GM08714 (cell line): Measurements from ENCODE around the gene LMCD1.
"Not testable (repeated sequence)": the region's sequence is repeated elsewhere in the genome, so short reads cannot be mapped to it uniquely, and the experiment has no call there.

Experiments
- H3K4me3 ChIP-seq: fragments of 200-500 bp; sonication (Bioruptor generic); 2 replicates; pipeline ENCODE4 v1.5.1; 2014; ENCODE audit warnings: mild to moderate bottlenecking, low read length, inconsistent platforms
- ZNF274 ChIP-seq: IDR thresholded peaks from 2 replicates; pipeline ENCODE4 v1.6.1; 2012; ENCODE audit warnings: mild to moderate bottlenecking, low read depth, low read length

Gene LMCD1

GRCh38 chr3:8579943-8580342, 78.3 kb downstream of the LMCD1 start:
- no peak overlapping the region for H3K4me3 ChIP-seq
- no peak for TF ChIP-seq ZNF274

DNA sequence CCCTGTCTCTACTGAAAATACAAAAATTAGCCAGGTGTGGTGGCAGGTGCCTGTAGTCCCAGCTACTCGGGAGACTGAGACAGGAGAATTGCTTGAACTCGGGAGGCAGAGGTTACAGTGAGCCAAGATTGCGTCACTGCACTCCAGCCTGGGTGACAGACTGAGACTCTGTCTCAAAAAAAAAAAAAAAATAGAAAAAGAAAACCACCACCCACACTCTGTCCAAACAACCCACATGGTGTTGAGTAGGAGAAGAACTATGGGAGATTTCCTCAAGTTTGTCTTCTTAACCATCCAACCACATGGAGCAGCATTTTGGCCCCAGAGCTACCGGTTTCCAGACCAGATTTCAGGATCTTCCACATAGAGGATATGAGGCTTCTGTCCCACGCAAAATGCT, 78.8 kb downstream of the LMCD1 start:
- not testable (repeated sequence) for H3K4me3 ChIP-seq

DNA sequence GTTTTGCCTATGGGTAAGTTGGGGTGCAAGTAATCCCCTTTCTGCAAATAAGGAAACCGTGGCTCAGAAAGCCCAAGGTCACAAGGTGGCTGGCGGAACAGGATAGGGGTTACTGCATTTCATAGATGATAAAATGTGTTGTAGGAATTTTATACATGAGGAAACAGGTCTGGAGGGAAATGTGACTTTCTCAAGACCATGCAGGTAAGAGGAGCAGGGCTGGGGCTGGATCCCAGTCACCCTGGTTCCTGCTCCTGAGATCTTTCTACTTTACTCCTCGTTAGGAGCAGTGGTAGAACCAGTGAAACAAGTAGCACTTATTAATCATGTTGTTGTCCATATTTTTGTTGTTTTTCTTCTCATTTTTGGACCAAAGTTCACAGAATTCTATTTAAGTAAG, 79.8 kb downstream of the LMCD1 start:
- TF ChIP-seq ZNF274, result no peak

DNA sequence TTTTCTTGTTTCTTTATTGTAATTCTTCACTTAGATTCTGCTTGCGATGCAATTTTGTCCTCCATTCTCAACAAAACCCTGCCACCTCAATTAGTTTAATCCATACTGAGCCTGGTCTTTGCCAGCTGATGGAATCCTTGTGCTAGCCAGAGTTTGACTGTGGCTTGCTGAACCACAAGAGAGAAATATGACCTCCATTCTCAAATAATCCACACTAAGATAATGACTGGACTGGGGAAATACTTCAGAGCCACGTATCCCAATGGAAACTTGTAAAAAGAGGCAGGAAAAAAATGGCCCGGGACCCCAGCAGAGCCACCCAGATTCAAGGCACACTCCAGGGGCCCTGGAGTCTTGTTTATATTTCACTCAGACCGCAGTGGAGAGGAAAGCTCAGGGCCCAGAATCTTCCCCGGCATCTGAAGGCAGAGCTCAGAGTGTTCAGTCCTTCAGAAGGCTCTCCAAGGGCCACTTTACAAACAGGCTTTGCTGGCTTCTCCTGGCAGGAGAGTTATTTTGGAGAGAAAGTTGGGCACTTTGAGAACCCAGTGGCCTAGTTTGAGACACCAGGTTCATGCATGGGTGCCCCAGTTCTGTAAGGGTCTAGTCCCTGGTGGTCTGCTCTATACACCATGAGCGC, 80.3 kb downstream of the LMCD1 start:
- H3K4me3 ChIP-seq, result no peak overlapping the region
- TF ChIP-seq ZNF274, result no peak

More for the DNA sequence above, 79.8 kb downstream of the LMCD1 start:
- no peak overlapping the region for H3K4me3 ChIP-seq

DNA sequence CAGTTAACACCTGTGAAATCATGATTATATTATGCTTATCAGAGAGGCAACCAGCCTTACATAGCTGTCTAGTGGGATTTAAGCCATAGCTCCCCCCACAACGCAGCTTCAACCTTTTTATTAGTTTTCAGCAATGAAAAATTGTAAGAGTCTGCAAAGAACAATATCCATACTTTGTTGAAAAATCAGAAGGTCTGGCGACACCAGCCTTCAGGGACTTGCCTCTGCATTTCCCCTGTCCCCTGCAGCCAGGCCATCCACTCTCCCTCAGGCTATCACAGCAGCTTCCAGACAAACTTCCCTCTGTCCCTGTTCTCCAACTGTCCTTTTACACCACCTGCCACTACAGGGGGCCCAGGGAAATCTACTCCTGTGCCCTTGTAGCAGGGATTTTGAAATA, 83.0 kb downstream of the LMCD1 start:
- no peak overlapping the region for H3K4me3 ChIP-seq
- no peak for TF ChIP-seq ZNF274

GRCh38 chr3:8589880-8590556, 88.4 kb downstream of the LMCD1 start:
- H3K4me3 ChIP-seq, result no peak overlapping the region
- no peak for TF ChIP-seq ZNF274

GRCh38 chr3:8593021-8593827, 91.6 kb downstream of the LMCD1 start:
- no peak for TF ChIP-seq ZNF274

DNA sequence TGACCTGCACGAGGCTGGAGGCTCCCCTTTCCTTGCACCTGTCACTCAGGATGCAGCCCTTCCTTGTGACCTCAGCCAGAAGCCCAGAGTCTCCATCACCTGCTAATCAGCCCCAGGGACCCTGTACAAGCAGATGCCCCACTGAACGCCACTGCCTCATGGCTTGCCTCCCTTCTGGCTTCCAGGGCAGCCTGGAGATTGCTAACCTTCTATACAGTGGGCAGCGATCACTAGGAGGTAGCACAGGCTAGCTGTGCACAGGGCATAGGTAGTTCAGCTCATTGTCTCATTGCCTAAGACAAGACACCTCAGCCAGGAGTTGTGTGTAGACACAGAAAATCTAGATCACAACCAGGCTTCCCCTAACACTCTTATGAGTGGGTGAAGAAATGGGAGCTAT, 93.6 kb downstream of the LMCD1 start:
- TF ChIP-seq ZNF274, result no peak

More at GRCh38 chr3:8593021-8593827, 91.6 kb downstream of the LMCD1 start:
- no peak overlapping the region for H3K4me3 ChIP-seq

DNA sequence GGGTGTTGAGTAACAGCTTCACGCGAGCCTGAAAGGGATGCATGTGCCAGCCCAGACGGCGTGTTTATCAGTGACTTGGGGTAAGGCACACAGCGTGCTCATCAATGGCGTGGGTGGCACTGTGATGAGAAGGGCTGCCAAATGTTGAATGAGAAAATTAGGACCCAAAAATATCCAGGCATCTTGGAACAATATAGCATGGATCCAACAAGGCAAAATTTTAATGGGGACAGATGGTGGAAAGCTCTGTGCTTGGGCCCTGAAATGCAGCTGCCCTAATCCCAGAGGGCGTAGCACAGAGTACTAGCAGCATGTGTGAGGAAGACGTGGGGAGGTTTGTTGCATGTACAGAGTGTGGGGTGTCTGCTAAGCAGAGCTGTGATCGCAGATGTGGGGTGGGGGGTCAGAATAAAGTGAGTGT, 94.1 kb downstream of the LMCD1 start:
- no peak overlapping the region for H3K4me3 ChIP-seq
- TF ChIP-seq ZNF274, result no peak

More for the DNA sequence above, 93.6 kb downstream of the LMCD1 start:
- H3K4me3 ChIP-seq, result no peak overlapping the region

- no peak overlapping the region for H3K4me3 ChIP-seq
- no peak for TF ChIP-seq ZNF274
These were observed 94.9 kb downstream of the LMCD1 start for GRCh38 chr3:8596321-8597218.

DNA sequence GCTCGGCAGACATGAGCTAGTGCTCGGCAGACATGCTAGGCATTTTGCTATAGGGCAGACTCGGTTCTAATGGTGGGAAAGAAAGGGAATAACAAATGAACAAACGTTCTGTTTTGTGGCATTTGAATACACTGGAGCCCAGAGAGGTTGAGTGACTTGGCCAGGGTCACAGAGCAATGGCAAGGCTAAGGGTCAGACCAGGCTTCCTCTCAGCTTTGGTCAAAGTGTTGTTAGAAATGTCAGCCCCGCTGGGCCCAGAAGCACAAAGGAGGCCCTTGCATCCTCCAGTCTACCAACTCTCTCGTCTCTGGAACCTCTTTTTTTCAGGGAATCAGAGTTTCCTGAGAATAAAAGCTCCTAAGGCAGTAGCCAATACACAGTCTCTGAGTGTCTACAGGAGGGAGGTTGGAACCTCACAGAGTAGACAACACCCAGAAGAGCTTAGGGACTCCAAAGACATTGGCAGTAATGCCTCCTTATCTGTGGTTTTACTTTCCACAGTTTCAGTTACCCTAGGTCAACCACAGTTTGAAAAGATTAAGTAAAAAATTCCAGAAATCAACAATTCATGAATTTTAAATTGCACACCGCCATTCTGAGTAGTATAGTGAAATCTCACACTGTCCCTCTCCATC, 95.7 kb downstream of the LMCD1 start:
- no peak overlapping the region for H3K4me3 ChIP-seq
- TF ChIP-seq ZNF274, result no peak

GRCh38 chr3:8599146-8599545, 97.5 kb downstream of the LMCD1 start:
- no peak overlapping the region for H3K4me3 ChIP-seq
- no peak for TF ChIP-seq ZNF274

- no peak for TF ChIP-seq ZNF274
- no peak overlapping the region for H3K4me3 ChIP-seq
These were observed 98.8 kb downstream of the LMCD1 start for GRCh38 chr3:8600457-8600856.

GRCh38 chr3:8603115-8603710, 101.6 kb downstream of the LMCD1 start:
- H3K4me3 ChIP-seq, result no peak overlapping the region
- TF ChIP-seq ZNF274, result no peak
